Measurements from ENCODE around the gene TAGAP. TPM values are rescaled to one million over a fixed set of nuclear protein-coding genes. Genes with fewer than 3 reads are reported as not detected.

TAGAP gene
- total and polyA plus RNA-seq, 2 donors (not counting 3 experiments of a cell fraction or from before 2014, with no cell fraction given), result not detected

GRCh38 chr6:159056899-159057298 lies 12.1 kb upstream of the TAGAP start:
- FAIRE-seq (no peak), DNase-seq (ENCODE audit: low read depth, low spot score) (no peak)
- dilution Hi-C loops (cut with MboI; ENCODE audit: extremely low pct_ligation_motif_present, low sequenced_read_pairs), result no loop called here
- TF ChIP-seq CTCF (IDR thresholded peaks at IDR 0.05; ENCODE audit: extremely low read depth in 1 of 2, insufficient read depth in 1 of 2, low read depth in 1 of 2, low read length in 2 of 2) (no peak), EZH2 (IDR thresholded peaks at IDR 0.05; ENCODE audit: borderline replicate concordance, low read depth, low read length, severe bottlenecking) (no peak), POLR2A (IDR thresholded peaks at IDR 0.05; ENCODE audit: low read depth, low read length) (no peak), MAX (IDR thresholded peaks at IDR 0.05; ENCODE audit: insufficient read depth, insufficient read length) (no peak), GATA2 (IDR thresholded peaks at IDR 0.05; ENCODE audit: insufficient read depth, insufficient read length, low read depth, low read length) (no peak), JUN (IDR thresholded peaks at IDR 0.05; ENCODE audit: borderline replicate concordance, insufficient read depth, insufficient read length, low read depth) (no peak), POLR2AphosphoS5 (IDR thresholded peaks at IDR 0.05; ENCODE audit: insufficient read depth, low read depth, low read length) (no peak), FOS (IDR thresholded peaks at IDR 0.05; ENCODE audit: borderline replicate concordance, insufficient read depth, low read length) (no peak), MYC (IDR thresholded peaks at IDR 0.05; ENCODE audit: low read depth, low read length) (no peak)
- H3K9me1 ChIP-seq (replicated peaks; ENCODE audit: control insufficient read depth, extremely low read depth, insufficient read depth, low read length), result no peaks in the 10 kb centered on the region
- H3K9me3 ChIP-seq (replicated peaks; ENCODE audit: control insufficient read depth, insufficient read depth, low read length), result no peaks in the 10 kb centered on the region
- POLR2A ChIA-PET, result no interaction called here
- no peaks in the 10 kb centered on the region for H4K20me1 ChIP-seq (replicated peaks; ENCODE audit: control insufficient read depth, extremely low read depth, insufficient read depth, low read length)
- H3K79me2 ChIP-seq (ENCODE audit: control insufficient read depth, insufficient read depth, low read length), result no peaks in the 10 kb centered on the region
- no peak overlapping the region for H2AFZ ChIP-seq (ENCODE audit: low read depth, low read length)
- H3K9ac ChIP-seq (replicated peaks; ENCODE audit: extremely low read depth, insufficient read depth, low read length), result no peak overlapping the region
- H3K36me3 ChIP-seq (ENCODE audit: control insufficient read depth in 2 of 2, extremely low read depth in 1 of 2, insufficient read depth in 2 of 2, low read length in 2 of 2), result no peaks in the 10 kb centered on the region
- H3K27ac ChIP-seq (ENCODE audit: insufficient read depth, low read depth, low read length), result no peak overlapping the region
- H3K4me2 ChIP-seq (ENCODE audit: insufficient read depth, low read length), result no peak overlapping the region
- no peaks in the 10 kb centered on the region for H3K4me1 ChIP-seq (ENCODE audit: control insufficient read depth, extremely low read depth, insufficient read depth, low read length)
- no TSS peak for BruUV-seq (replicated peaks)
- intact Hi-C loops (cut with micrococcal nuclease), result no loop called here
- peaks cover 3 to 8% of the 10 kb centered on the region in 2 experiments for H3K27me3 ChIP-seq (ENCODE audit: control insufficient read depth in 2 of 2, insufficient read depth in 2 of 2, low read length in 2 of 2)
- CTCF ChIA-PET, result interaction anchor here (5.3 kb wide), 1 partner anchor 15 kb away, joined by 27 read pairs; no protein-coding TSS in a partner anchor
- H3K4me3 ChIP-seq (replicated peaks in 1 of 3; ENCODE audit: insufficient read depth in 1 of 3, low read depth in 1 of 3, low read length in 3 of 3), result no peak overlapping the region
